ENCODE results near the gene NOS1AP. TPM values are rescaled to one million over a fixed set of nuclear protein-coding genes. Genes with fewer than 3 reads are reported as not detected.

The NOS1AP gene
- total and polyA plus RNA-seq, 8 donors: 2.2 to 6.2 (median 3.3) TPM

- ATAC-seq: no peak
- intact Hi-C loops (cut with DNase I): no loop called here
- peaks cover 0 to 19% of the 10 kb centered on the region in 2 donors for H3K4me1 ChIP-seq
- no peak for DNase-seq
- H3K4me3 ChIP-seq: no peak overlapping the region
- H3K36me3 ChIP-seq: no peaks in the 10 kb centered on the region
- no peaks in the 10 kb centered on the region for H3K9me3 ChIP-seq
- no peak for TF ChIP-seq CTCF (IDR thresholded peaks at IDR 0.05)
- H3K27ac ChIP-seq: no peak overlapping the region
- no peaks in the 10 kb centered on the region for H3K27me3 ChIP-seq
Measured at GRCh38 chr1:162228586-162228985, 159.1 kb downstream of the NOS1AP start.

- Histone ChIP-seq H3K9me3 (no peaks in the 10 kb centered on the region), H3K4me1 (peaks cover 0 to 21% of the 10 kb centered on the region in 2 donors), H3K4me3 (no peak overlapping the region), H3K27me3 (no peaks in the 10 kb centered on the region), H3K27ac (peak overlapping the region in 1 of 2 donors; percentile 53), H3K36me3 (no peaks in the 10 kb centered on the region)
- no peak for TF ChIP-seq CTCF (IDR thresholded peaks at IDR 0.05)
- ATAC-seq (peak; percentile 39), DNase-seq (no peak)
- intact Hi-C loops (cut with DNase I): no loop called here
Measured at GRCh38 chr1:162229549-162229948, 160.1 kb downstream of the NOS1AP start.

- Histone ChIP-seq H3K9me3 (no peaks in the 10 kb centered on the region), H3K4me1 (peaks cover 0 to 26% of the 10 kb centered on the region in 2 donors), H3K27me3 (no peaks in the 10 kb centered on the region), H3K36me3 (no peaks in the 10 kb centered on the region), H3K27ac (peak overlapping the region in 1 of 2 donors; percentile 53), H3K4me3 (no peak overlapping the region)
- peak in 1 of 4 donors; percentile 39 for DNase-seq
- TF ChIP-seq CTCF (IDR thresholded peaks at IDR 0.05): no peak
- ATAC-seq: peak; percentile 84
- intact Hi-C loops (cut with DNase I): no loop called here
Measured at GRCh38 chr1:162230096-162230495, 160.6 kb downstream of the NOS1AP start.

GRCh38 chr1:162230517-162230916 is 161.0 kb downstream of the NOS1AP start:
- DNase-seq: no peak
- H3K27ac ChIP-seq: peak overlapping the region in 1 of 2 donors; percentile 53
- TF ChIP-seq CTCF (IDR thresholded peaks at IDR 0.05): no peak
- no peaks in the 10 kb centered on the region for H3K9me3 ChIP-seq
- H3K36me3 ChIP-seq: no peaks in the 10 kb centered on the region
- H3K4me1 ChIP-seq: peaks cover 0 to 30% of the 10 kb centered on the region in 2 donors
- no peak for ATAC-seq
- no peak overlapping the region for H3K4me3 ChIP-seq
- no peaks in the 10 kb centered on the region for H3K27me3 ChIP-seq
- intact Hi-C loops (cut with DNase I): no loop called here

GRCh38 chr1:162232034-162232711 is 162.7 kb downstream of the NOS1AP start:
- Histone ChIP-seq H3K36me3 (no peaks in the 10 kb centered on the region), H3K4me1 (peaks cover 0 to 45% of the 10 kb centered on the region in 2 donors)

More at GRCh38 chr1:162232034-162232711, 162.7 kb downstream of the NOS1AP start:
- no peak for ATAC-seq
- TF ChIP-seq CTCF (IDR thresholded peaks at IDR 0.05): no peak
- Histone ChIP-seq H3K27me3 (no peaks in the 10 kb centered on the region), H3K27ac (no peak overlapping the region), H3K4me3 (no peak overlapping the region), H3K9me3 (no peaks in the 10 kb centered on the region)
- intact Hi-C loops (cut with DNase I): no loop called here
- no peak for DNase-seq
